ENCODE data around the gene PLD2. TPM values are rescaled to one million over a fixed set of nuclear protein-coding genes. Genes with fewer than 3 reads are reported as not detected.

Gene PLD2
- total and polyA plus RNA-seq, 9 of the 15 experiments (the other 6 are each of a cell fraction or from before 2014, with no cell fraction given): 0.20 to 7.5 (median 3.3) TPM

DNA sequence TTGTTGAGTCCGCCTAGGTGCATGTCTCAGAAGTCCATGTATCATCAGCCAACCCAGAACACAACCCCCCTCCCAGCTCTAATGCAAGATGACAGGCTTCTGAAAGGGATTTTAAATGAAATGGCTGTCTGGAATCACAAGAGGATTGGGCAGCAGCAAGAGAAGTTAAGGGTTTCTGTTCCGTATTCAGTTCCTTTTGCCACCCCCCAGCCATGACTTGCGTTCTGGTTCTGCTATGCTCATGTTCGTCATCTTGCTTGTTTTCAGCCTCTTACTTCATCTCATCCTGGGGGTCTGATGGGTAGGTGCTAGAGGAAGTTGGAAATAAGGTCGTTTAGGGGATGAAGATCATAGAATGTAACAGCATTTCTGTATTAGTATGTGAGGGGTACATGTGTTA is 38.2 kb downstream of the PLD2 start:
- 94% methylated on average over 4 of the region's 5 CpGs for WGBS (ENCODE audit: insufficient coverage, low coverage, missing lambda C conversion rate)
- DNase-seq (ENCODE audit: extremely low read depth in 1 of 4, low spot score in 3 of 4) (no peak), FAIRE-seq (no peak), ATAC-seq (no peak)
- peaks cover 10% of the 10 kb centered on the region; the same call in 1 of the 2 replicates for H4K20me1 ChIP-seq (replicated peaks; ENCODE audit: control insufficient read depth, insufficient read depth, low read length)
- no peak overlapping the region for H2AFZ ChIP-seq (ENCODE audit: low read depth, low read length)
- peaks cover 3% of the 10 kb centered on the region for H3K9me1 ChIP-seq (ENCODE audit: control insufficient read depth, insufficient read depth, low read length)
- in situ Hi-C loops (cut with MboI): no loop called here
- no TSS peak for BruUV-seq (replicated peaks)
- H3K27me3 ChIP-seq (ENCODE audit: control insufficient read depth in 2 of 2, insufficient read depth in 2 of 2, low read length in 2 of 2): no peaks in the 10 kb centered on the region
- H3K4me2 ChIP-seq (ENCODE audit: insufficient read depth, low read length): no peak overlapping the region
- peaks cover 35% of the 10 kb centered on the region; the same call in 2 of the 3 replicates for H3K36me3 ChIP-seq (ENCODE audit: control insufficient read depth, insufficient read depth, low read length)
- ChIA-PET CTCF (ENCODE audit: low intra/inter-chr PET ratio) (no interaction called here), POLR2A (no interaction called here)
- no peak overlapping the region for H3K9ac ChIP-seq (ENCODE audit: insufficient read depth in 1 of 2, low read depth in 2 of 2, low read length in 2 of 2)
- no peak overlapping the region for H3K27ac ChIP-seq (ENCODE audit: extremely low read depth, low read depth, low read length)
- H3K4me3 ChIP-seq: no peak overlapping the region
- peaks cover 84% of the 10 kb centered on the region for H3K79me2 ChIP-seq (ENCODE audit: control insufficient read depth, insufficient read depth, low read length)
- intact Hi-C loops (cut with micrococcal nuclease): no loop called here
- no peaks in the 10 kb centered on the region for H3K9me3 ChIP-seq (replicated peaks; ENCODE audit: control insufficient read depth, insufficient read depth, low read depth, low read length)
- H3K4me1 ChIP-seq (replicated peaks in 1 of 2; ENCODE audit: control insufficient read depth in 2 of 2, insufficient read depth in 2 of 2, low read length in 2 of 2): peaks cover 12 to 19% of the 10 kb centered on the region in 2 experiments
- TF ChIP-seq MAFG (tag; conservative IDR thresholded peaks at IDR 0.05): no peak
- TF ChIP-seq, protein P1, sequence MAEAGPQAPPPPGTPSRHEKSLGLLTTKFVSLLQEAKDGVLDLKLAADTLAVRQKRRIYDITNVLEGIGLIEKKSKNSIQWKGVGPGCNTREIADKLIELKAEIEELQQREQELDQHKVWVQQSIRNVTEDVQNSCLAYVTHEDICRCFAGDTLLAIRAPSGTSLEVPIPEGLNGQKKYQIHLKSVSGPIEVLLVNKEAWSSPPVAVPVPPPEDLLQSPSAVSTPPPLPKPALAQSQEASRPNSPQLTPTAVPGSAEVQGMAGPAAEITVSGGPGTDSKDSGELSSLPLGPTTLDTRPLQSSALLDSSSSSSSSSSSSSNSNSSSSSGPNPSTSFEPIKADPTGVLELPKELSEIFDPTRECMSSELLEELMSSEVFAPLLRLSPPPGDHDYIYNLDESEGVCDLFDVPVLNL (CRISPR knock-in tag; IDR thresholded peaks at IDR 0.05; ENCODE audit: low read depth): no peak
- no peak for TF ChIP-seq SRSF1 (IDR thresholded peaks at IDR 0.05; ENCODE audit: low read depth, low read length)
- TF ChIP-seq ZNF76 (CRISPR knock-in tag; IDR thresholded peaks at IDR 0.05; ENCODE audit: borderline replicate concordance): no peak
- TF ChIP-seq, protein P2, sequence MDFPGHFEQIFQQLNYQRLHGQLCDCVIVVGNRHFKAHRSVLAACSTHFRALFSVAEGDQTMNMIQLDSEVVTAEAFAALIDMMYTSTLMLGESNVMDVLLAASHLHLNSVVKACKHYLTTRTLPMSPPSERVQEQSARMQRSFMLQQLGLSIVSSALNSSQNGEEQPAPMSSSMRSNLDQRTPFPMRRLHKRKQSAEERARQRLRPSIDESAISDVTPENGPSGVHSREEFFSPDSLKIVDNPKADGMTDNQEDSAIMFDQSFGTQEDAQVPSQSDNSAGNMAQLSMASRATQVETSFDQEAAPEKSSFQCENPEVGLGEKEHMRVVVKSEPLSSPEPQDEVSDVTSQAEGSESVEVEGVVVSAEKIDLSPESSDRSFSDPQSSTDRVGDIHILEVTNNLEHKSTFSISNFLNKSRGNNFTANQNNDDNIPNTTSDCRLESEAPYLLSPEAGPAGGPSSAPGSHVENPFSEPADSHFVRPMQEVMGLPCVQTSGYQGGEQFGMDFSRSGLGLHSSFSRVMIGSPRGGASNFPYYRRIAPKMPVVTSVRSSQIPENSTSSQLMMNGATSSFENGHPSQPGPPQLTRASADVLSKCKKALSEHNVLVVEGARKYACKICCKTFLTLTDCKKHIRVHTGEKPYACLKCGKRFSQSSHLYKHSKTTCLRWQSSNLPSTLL (IDR thresholded peaks at IDR 0.05): no peak
- TF ChIP-seq, protein P3, sequence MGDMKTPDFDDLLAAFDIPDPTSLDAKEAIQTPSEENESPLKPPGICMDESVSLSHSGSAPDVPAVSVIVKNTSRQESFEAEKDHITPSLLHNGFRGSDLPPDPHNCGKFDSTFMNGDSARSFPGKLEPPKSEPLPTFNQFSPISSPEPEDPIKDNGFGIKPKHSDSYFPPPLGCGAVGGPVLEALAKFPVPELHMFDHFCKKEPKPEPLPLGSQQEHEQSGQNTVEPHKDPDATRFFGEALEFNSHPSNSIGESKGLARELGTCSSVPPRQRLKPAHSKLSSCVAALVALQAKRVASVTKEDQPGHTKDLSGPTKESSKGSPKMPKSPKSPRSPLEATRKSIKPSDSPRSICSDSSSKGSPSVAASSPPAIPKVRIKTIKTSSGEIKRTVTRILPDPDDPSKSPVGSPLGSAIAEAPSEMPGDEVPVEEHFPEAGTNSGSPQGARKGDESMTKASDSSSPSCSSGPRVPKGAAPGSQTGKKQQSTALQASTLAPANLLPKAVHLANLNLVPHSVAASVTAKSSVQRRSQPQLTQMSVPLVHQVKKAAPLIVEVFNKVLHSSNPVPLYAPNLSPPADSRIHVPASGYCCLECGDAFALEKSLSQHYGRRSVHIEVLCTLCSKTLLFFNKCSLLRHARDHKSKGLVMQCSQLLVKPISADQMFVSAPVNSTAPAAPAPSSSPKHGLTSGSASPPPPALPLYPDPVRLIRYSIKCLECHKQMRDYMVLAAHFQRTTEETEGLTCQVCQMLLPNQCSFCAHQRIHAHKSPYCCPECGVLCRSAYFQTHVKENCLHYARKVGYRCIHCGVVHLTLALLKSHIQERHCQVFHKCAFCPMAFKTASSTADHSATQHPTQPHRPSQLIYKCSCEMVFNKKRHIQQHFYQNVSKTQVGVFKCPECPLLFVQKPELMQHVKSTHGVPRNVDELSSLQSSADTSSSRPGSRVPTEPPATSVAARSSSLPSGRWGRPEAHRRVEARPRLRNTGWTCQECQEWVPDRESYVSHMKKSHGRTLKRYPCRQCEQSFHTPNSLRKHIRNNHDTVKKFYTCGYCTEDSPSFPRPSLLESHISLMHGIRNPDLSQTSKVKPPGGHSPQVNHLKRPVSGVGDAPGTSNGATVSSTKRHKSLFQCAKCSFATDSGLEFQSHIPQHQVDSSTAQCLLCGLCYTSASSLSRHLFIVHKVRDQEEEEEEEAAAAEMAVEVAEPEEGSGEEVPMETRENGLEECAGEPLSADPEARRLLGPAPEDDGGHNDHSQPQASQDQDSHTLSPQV (IDR thresholded peaks at IDR 0.05): no peak
- TF ChIP-seq, protein P4, sequence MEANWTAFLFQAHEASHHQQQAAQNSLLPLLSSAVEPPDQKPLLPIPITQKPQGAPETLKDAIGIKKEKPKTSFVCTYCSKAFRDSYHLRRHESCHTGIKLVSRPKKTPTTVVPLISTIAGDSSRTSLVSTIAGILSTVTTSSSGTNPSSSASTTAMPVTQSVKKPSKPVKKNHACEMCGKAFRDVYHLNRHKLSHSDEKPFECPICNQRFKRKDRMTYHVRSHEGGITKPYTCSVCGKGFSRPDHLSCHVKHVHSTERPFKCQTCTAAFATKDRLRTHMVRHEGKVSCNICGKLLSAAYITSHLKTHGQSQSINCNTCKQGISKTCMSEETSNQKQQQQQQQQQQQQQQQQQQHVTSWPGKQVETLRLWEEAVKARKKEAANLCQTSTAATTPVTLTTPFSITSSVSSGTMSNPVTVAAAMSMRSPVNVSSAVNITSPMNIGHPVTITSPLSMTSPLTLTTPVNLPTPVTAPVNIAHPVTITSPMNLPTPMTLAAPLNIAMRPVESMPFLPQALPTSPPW (CRISPR knock-in tag; IDR thresholded peaks at IDR 0.05): no peak
- no peak for TF ChIP-seq ARID2 (IDR thresholded peaks at IDR 0.05)
- TF ChIP-seq, protein P5, sequence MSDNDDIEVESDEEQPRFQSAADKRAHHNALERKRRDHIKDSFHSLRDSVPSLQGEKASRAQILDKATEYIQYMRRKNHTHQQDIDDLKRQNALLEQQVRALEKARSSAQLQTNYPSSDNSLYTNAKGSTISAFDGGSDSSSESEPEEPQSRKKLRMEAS (CRISPR knock-in tag; IDR thresholded peaks at IDR 0.05): no peak
- TF ChIP-seq DPF2 (IDR thresholded peaks at IDR 0.05): no peak
- no peak for TF ChIP-seq CBX5 (IDR thresholded peaks at IDR 0.05; ENCODE audit: borderline replicate concordance, low read depth)
- no peak for TF ChIP-seq PTRF (tag; IDR thresholded peaks at IDR 0.05)
- TF ChIP-seq ZNF282 (CRISPR knock-in tag; IDR thresholded peaks at IDR 0.05): no peak
